A673 (cell line): ENCODE data around the gene IL1RAPL2. TPM values are rescaled to one million over a fixed set of nuclear protein-coding genes. Genes with fewer than 3 reads are reported as not detected.

Source experiments
- BruUV-seq: library from RNA; stranded (reverse); fragments of 400-500 nt; replicated peaks from 2 replicates; lab custom pipeline; 2021; lab: Mats Ljungman, UMichigan
- CTCF ChIA-PET: fragments of 300-600 bp; sonication (Branson Sonifier 250); formaldehyde crosslinking; loops from one replicate; lab custom pipeline; 2022; ENCODE audit warnings: antibody characterized with exemption; lab: Charles Lee
- POLR2A ChIA-PET: fragments of 300-600 bp; sonication (Branson Sonifier 250); formaldehyde crosslinking; loops from one replicate; lab custom pipeline; 2022; ENCODE audit warnings: antibody characterized with exemption; ENCODE audit not compliant: low non-redundant PET; lab: Charles Lee
- DNase-seq: peaks from one replicate; pipeline ENCODE4 v3.0.0-alpha.2; 2015; ENCODE audit warnings: low spot score
- H3K27ac ChIP-seq: fragments of 200-600 bp; sonication (generic); 2 replicates; pipeline ENCODE4 v1.5.1; 2016; ENCODE audit warnings: mixed run types, low read depth, mild to moderate bottlenecking, mixed read lengths, antibody characterized with exemption, low read length; ENCODE audit not compliant: poor library complexity, severe bottlenecking
- H3K27me3 ChIP-seq: fragments of 200-600 bp; sonication (generic); replicated peaks from 2 replicates; pipeline ENCODE4 v1.6.1; 2017; ENCODE audit warnings: mixed run types, low read depth, mild to moderate bottlenecking, mixed read lengths, antibody characterized with exemption, low read length; ENCODE audit not compliant: insufficient read depth, poor library complexity
- H3K36me3 ChIP-seq: fragments of 200-600 bp; sonication (generic); 2 replicates; pipeline ENCODE4 v1.6.1; 2016; ENCODE audit warnings: mixed run types, mild to moderate bottlenecking, mixed read lengths, antibody characterized with exemption, low read length; ENCODE audit not compliant: insufficient read depth, poor library complexity, severe bottlenecking
- H3K4me1 ChIP-seq: fragments of 200-600 bp; sonication (generic); 2 replicates; pipeline ENCODE4 v1.6.1; 2017; ENCODE audit warnings: mixed run types, mild to moderate bottlenecking, mixed read lengths, antibody characterized with exemption, low read length; ENCODE audit not compliant: insufficient read depth, poor library complexity, severe bottlenecking
- H3K4me3 ChIP-seq: fragments of 200-600 bp; sonication (generic); 2 replicates; pipeline ENCODE4 v1.5.1; 2016; ENCODE audit warnings: low read depth, mixed run types, mild to moderate bottlenecking, mixed read lengths, low read length; ENCODE audit not compliant: poor library complexity, severe bottlenecking
- H3K9me3 ChIP-seq: fragments of 200-600 bp; sonication (generic); 2 replicates; pipeline ENCODE4 v1.6.1; 2016; ENCODE audit warnings: mixed run types, low read depth, mild to moderate bottlenecking, mixed read lengths, antibody characterized with exemption, low read length; ENCODE audit not compliant: poor library complexity, severe bottlenecking
- EZH2 ChIP-seq: fragments of 200-600 bp; sonication (generic); IDR thresholded peaks from 2 replicates; pipeline ENCODE4 v1.6.1; 2017; ENCODE audit warnings: borderline replicate concordance, low read depth, mild to moderate bottlenecking, mixed read lengths, antibody characterized with exemption, low read length; ENCODE audit not compliant: poor library complexity, severe bottlenecking
- intact Hi-C: fragments of 100-400 bp; cut with micrococcal nuclease; formaldehyde crosslinking; loops from one replicate; pipeline ENCODE4 v1.10.0; 2022; ENCODE audit not compliant: unreplicated experiment
- total RNA-seq: library from RNA; stranded (reverse); gene quantifications from 2 replicates; pipeline ENCODE4 v1.2.3, GENCODE V29; 2021
- TF ChIP-seq, protein P1 (sequence below): fragments of 300-800, 200-600 bp; sonication (generic); conservative IDR thresholded peaks from 2 replicates; pipeline ENCODE4 v1.5.1; 2017; ENCODE audit warnings: low read depth, mild to moderate bottlenecking, antibody characterized with exemption, low read length, moderate library complexity, mixed read lengths

Gene IL1RAPL2
- total RNA-seq, 1 experiment from 2014 or later = not detected

DNA sequence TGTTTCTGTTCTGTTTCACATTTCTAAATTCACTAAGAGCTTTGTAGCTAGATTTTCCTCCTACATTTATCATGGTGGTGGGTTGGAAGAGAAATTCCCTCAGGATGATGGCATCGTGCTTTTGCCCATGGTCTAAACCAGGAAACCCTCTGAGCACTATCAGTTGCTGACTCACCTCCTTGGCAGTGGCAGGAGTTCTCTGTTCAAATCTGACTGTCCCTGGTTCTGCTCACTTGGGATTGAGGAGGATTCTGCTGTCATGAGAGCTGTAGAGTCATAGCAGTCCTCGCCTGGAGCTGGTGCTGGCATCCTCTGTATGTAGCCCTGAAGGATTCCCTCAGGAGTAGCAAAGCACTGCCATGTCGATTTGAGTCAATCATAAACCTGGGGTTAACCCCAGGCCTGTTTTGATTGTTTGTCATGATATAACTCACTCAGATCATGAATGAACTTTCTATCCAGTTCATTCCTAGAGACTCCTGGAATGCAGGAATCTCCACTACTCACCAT, 645.1 kb downstream of the IL1RAPL2 start:
- ChIA-PET CTCF (no interaction called here), POLR2A (no interaction called here)
- no peaks in the 10 kb centered on the region for H3K36me3 ChIP-seq
- H3K4me1 ChIP-seq = no peaks in the 10 kb centered on the region
- TF ChIP-seq, protein P1, sequence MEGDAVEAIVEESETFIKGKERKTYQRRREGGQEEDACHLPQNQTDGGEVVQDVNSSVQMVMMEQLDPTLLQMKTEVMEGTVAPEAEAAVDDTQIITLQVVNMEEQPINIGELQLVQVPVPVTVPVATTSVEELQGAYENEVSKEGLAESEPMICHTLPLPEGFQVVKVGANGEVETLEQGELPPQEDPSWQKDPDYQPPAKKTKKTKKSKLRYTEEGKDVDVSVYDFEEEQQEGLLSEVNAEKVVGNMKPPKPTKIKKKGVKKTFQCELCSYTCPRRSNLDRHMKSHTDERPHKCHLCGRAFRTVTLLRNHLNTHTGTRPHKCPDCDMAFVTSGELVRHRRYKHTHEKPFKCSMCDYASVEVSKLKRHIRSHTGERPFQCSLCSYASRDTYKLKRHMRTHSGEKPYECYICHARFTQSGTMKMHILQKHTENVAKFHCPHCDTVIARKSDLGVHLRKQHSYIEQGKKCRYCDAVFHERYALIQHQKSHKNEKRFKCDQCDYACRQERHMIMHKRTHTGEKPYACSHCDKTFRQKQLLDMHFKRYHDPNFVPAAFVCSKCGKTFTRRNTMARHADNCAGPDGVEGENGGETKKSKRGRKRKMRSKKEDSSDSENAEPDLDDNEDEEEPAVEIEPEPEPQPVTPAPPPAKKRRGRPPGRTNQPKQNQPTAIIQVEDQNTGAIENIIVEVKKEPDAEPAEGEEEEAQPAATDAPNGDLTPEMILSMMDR = no peak
- no peak for TF ChIP-seq EZH2
- no TSS peak for BruUV-seq
- intact Hi-C loops = no loop called here
- no peak overlapping the region for H3K27ac ChIP-seq
- no peak for DNase-seq
- no peak overlapping the region for H3K4me3 ChIP-seq
- H3K9me3 ChIP-seq = no peaks in the 10 kb centered on the region
- no peaks in the 10 kb centered on the region for H3K27me3 ChIP-seq

DNA sequence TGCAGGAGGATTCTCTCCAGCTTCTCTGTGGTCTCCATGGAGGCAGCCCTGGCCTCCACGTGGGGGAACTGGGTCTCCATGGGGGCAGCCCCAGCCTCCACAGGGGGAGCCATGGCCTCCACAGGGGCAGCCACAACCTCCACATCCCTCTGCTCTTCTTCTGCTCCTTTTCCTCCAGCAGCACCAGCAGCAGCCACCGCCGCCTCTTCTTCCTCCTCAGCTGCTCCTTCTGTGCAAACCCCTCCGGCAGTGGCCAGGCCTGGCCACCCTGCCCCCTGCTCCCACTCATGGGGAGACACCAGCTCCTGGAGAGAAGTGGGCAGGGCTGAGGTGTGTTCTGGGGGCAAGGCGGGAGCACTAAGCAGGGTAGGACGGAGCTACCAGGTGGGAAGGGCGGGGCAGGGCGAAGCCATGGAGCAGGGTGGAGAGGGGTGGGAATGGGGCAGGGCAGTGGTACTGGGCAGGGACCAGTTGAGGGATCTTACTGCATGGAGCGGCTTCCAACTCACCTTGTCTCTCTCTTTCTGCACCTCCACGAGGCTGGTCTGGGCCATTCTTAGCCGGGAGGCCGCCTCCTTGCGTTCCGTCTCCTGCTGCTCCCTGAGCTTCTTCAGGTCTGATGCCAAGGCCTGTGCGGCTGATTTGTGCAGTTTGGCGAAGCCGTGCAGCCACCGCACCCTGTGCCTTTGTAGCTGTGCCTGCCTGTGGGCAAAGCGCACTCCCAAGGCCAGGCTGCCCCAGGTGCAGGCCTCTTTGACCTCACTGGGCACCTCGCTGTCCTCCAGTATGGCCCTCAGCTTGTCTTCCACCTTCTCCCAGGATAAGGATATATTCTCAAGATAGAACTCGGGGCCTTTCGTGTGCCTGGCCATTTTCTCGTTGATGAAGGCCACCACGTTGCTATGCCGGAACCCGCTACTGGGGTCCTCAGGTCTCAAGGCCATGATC, 653.7 kb downstream of the IL1RAPL2 start:
- POLR2A ChIA-PET = no interaction called here
- peaks cover 8% of the 10 kb centered on the region for H3K27me3 ChIP-seq
- TF ChIP-seq, protein P1 = no peak
- no peak overlapping the region for H3K4me3 ChIP-seq
- H3K4me1 ChIP-seq = no peaks in the 10 kb centered on the region
- no peak overlapping the region for H3K27ac ChIP-seq
- no peaks in the 10 kb centered on the region for H3K9me3 ChIP-seq
- no peaks in the 10 kb centered on the region for H3K36me3 ChIP-seq
- no TSS peak for BruUV-seq
- intact Hi-C loops = no loop called here
- CTCF ChIA-PET = no interaction called here
- no peak for DNase-seq

- CTCF ChIA-PET = no interaction called here
- no peak for TF ChIP-seq EZH2
- TF ChIP-seq, protein P1 = no peak
- Histone ChIP-seq H3K9me3 (no peaks in the 10 kb centered on the region), H3K4me1 (no peaks in the 10 kb centered on the region), H3K4me3 (no peak within 1 kb of the TSS), H3K36me3 (no peaks in the 10 kb centered on the region), H3K27me3 (peaks cover 8% of the 10 kb centered on the region), H3K27ac (no peak within 1 kb of the TSS)
- intact Hi-C loops = no loop called here
- POLR2A ChIA-PET = no interaction called here
- DNase-seq = no peak
- BruUV-seq = no TSS peak
These were observed 654.6 kb downstream of the IL1RAPL2 start, which contains the start of gene TEX13A for GRCh38 chrX:105220636-105221035. TSS of gene TEX13A (minus strand) at chrX:105220694. CDS start at chrX:105220397, 297 bp downstream.
